ENCODE measurements around the gene POLA1.

POLA1 gene

GRCh38 chrX:25002661-25003020 lies 308.9 kb downstream of the POLA1 start:
- no peak for DNase-seq
- TF ChIP-seq POLR2A (IDR thresholded peaks at IDR 0.05; ENCODE audit: low read length), result no peak
- TF ChIP-seq GATA1 (IDR thresholded peaks at IDR 0.05; ENCODE audit: low read depth, low read length), result no peak

GRCh38 chrX:25003066-25003849 lies 309.5 kb downstream of the POLA1 start:
- no peak for TF ChIP-seq POLR2A (IDR thresholded peaks at IDR 0.05; ENCODE audit: low read length)
- no peak for TF ChIP-seq GATA1 (IDR thresholded peaks at IDR 0.05; ENCODE audit: low read depth, low read length)
- no peak for DNase-seq

DNA sequence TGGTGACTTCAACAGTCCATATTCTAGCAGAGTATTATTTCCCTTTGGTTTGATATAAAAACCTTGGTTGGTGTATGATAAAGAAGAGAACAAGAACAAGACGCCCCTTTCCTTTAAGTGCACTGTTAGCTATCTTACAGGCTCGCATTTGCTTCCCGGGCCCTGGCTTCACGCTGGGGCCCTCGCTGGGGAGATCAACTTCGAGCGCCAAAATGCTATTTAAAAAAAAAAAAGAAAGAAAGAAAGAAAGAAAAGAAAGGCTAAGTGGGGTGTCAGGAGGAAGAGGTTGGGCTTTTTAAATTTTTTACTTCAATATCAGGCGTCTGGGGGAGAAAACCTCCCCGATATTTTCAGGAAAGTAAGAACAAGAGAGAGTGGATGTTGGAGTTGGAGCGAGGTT lies 310.3 kb downstream of the POLA1 start:
- TF ChIP-seq GATA1 (IDR thresholded peaks at IDR 0.05; ENCODE audit: low read depth, low read length) (no peak), POLR2A (IDR thresholded peaks at IDR 0.05; ENCODE audit: low read length) (no peak)
- no peak for DNase-seq

DNA sequence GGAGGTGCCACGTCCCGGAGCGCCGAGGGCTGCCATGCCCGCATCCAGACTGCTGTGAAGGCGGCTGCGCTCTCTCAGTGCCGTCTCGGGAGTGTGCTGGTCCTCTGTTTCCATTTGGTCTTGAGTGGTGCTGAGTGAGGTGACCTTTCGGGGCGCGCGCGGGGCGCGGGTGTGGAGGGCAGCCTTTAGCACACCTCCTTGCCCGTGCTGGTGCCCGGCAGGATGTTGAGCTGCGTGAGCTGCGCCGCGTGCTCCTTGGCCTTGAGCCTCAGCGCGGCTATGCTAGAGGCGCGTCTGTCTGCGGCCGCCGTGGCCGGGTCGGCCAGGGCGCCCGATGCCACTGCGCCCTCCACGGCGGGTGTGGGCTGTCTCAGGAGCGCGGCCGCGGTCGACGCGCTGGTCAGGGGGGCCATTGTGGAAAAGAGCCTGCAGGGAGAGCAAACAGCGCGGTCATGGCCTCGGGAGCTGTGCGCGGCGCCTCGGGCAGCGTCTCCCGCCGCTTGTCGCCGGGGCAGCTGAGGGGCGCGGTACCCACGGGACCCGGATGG lies 310.8 kb downstream of the POLA1 start:
- TF ChIP-seq POLR2A (IDR thresholded peaks at IDR 0.05; ENCODE audit: low read length), result no peak
- no peak for TF ChIP-seq GATA1 (IDR thresholded peaks at IDR 0.05; ENCODE audit: low read depth, low read length)
- no peak for DNase-seq

DNA sequence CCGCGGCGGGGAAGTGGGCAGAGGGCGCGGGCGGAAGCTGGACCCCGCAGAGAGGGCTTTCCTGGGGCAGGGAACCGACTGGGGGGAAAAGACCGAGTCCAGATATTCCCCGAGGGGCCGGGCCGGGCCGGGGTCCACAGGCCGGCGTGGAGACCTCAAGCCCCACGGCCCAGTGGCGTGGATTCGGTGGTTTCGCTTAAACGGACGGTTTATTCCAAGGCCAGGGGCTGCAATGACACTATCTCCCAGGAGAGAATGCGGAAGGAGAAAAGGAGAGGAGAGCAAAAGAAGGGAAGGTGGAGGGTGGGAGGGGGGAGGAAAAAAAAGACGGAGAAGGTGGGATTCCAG lies 311.3 kb downstream of the POLA1 start:
- TF ChIP-seq GATA1 (IDR thresholded peaks at IDR 0.05; ENCODE audit: low read depth, low read length), result no peak
- TF ChIP-seq POLR2A (IDR thresholded peaks at IDR 0.05; ENCODE audit: low read length), result no peak
- no peak for DNase-seq

DNA sequence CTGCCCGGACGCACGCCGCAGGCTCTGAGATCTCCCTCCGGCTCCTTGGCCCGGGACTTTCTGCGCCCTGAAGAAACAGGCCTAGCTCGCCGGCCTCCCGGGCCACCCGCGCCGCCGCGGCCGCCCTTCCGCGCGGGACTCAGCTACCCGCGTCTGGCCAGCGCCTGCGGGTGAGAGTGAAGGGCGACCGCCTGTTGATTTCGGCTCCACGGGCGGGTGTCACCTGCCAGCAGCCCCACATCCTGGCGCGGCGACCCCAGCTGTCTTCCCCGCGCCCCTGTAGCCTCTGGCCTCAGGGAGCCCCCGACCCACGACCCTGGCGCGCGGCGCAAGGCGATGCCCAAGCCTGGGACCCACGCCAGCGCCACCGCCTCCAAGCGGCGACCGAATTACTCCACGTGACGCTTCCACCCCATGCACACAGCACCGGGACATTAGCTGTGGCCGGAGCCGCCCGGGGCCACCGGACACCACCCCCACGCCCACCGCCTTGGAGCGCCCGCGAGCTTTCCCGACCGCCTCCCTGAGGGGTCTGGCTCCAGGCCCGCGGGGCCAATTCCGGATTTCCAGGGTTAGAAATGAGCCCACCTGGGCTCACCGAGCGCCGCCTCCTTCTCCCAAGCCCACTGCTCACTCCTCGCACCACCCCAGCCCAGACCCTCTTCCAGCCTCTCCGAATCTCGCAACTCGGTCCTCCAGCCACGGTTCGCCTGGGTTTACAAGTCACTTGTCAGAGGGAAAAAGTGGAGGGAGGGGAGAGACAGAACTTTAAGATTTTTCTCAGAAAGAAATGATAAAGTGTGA lies 311.9 kb downstream of the POLA1 start:
- TF ChIP-seq POLR2A (IDR thresholded peaks at IDR 0.05; ENCODE audit: low read length), result no peak
- TF ChIP-seq GATA1 (IDR thresholded peaks at IDR 0.05; ENCODE audit: low read depth, low read length), result no peak
- DNase-seq, result no peak

GRCh38 chrX:25006586-25007058 lies 312.9 kb downstream of the POLA1 start:
- no peak for TF ChIP-seq GATA1 (IDR thresholded peaks at IDR 0.05; ENCODE audit: low read depth, low read length)
- TF ChIP-seq POLR2A (IDR thresholded peaks at IDR 0.05; ENCODE audit: low read length), result no peak
- DNase-seq, result no peak

- TF ChIP-seq POLR2A (IDR thresholded peaks at IDR 0.05; ENCODE audit: low read length) (no peak), GATA1 (IDR thresholded peaks at IDR 0.05; ENCODE audit: low read depth, low read length) (no peak)
- no peak for DNase-seq
Observed at GRCh38 chrX:25007059-25008053, 313.6 kb downstream of the POLA1 start.

GRCh38 chrX:25009407-25009806 lies 315.7 kb downstream of the POLA1 start:
- no peak for DNase-seq
- TF ChIP-seq POLR2A (IDR thresholded peaks at IDR 0.05; ENCODE audit: low read length), result no peak
- no peak for TF ChIP-seq GATA1 (IDR thresholded peaks at IDR 0.05; ENCODE audit: low read depth, low read length)

GRCh38 chrX:25010784-25011588 lies 317.3 kb downstream of the POLA1 start:
- TF ChIP-seq GATA1 (IDR thresholded peaks at IDR 0.05; ENCODE audit: low read depth, low read length), result no peak
- peak in 1 of 2 experiments; percentile 0 for DNase-seq

DNA sequence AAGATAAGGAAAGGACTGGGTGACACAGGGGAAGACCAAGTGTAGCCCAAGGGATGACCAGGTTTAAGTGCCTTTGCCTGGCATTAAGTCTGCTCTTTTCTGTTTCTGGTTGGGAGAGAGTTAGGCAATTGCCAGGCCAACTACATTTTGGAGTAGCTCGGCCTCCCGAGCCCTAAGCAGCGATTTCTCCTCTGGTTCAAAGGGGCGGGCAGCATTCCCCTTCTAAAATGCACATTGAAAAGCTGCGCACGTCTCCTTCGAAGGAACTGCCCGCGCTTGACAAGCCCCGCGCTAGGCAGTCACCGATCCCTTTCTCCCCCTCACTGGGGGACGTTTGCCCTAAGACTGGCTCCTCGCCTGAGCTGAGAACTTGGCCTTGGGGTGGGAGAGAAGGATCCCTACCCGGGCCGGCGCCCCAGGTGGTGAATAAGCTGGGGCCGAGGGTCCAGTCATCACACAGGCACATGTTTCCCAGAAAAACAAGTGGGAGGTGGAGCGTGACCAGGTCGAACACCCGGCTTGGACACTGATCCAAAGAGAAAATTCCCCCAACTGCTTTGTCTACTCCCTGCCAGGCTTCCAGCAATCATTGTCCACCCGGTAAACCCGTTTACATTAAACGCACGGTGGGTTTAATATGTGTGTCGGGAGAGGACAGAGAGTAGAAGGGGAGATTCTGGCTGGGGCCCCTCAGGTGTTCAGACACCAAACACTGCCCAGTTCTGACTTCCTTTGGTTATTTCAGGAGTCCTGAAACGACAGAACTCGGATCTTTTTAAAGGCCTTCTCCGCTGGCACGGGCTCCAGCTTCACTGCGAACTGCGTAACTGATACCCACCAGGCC lies 318.1 kb downstream of the POLA1 start:
- TF ChIP-seq POLR2A (IDR thresholded peaks at IDR 0.05; ENCODE audit: low read length), result no peak
- TF ChIP-seq GATA1 (IDR thresholded peaks at IDR 0.05; ENCODE audit: low read depth, low read length), result no peak
- DNase-seq, result peak in 1 of 2 experiments; percentile 1

- TF ChIP-seq POLR2A (IDR thresholded peaks at IDR 0.05; ENCODE audit: low read length), result no peak
- TF ChIP-seq GATA1 (IDR thresholded peaks at IDR 0.05; ENCODE audit: low read depth, low read length), result no peak
- DNase-seq, result peak in 1 of 2 experiments; percentile 10
Observed at GRCh38 chrX:25012433-25012735, 318.7 kb downstream of the POLA1 start.

All from erythroblast (primary cell).